CD8-positive, alpha-beta memory T cell (primary cell): Measurements from ENCODE around the gene ARPP19. TPM values are rescaled to one million over a fixed set of nuclear protein-coding genes. Genes with fewer than 3 reads are reported as not detected.

ENCODE experiments used
- CTCF ChIA-PET: fragments of 350-600 bp; sonication (Branson Sonifier 250); formaldehyde crosslinking; loops from one replicate; lab custom pipeline; 2021; ENCODE audit warnings: antibody characterized with exemption; lab: Charles Lee
- POLR2A ChIA-PET: fragments of 350-600 bp; sonication (Branson Sonifier 250); formaldehyde crosslinking; loops from one replicate; lab custom pipeline; 2021; ENCODE audit warnings: antibody characterized with exemption; lab: Charles Lee
- DNase-seq, 5 donors: peaks; one replicate each; pipeline versions ENCODE4 v3.0.0 to v3.0.0-alpha.2; 2020 to 2022; ENCODE audit warnings: mixed read lengths in 1 of 5
- H3K27ac ChIP-seq: one replicate; pipeline ENCODE4 v1.7.0; 2013; ENCODE audit warnings: low read depth, mild to moderate bottlenecking, low read length, moderate library complexity
- H3K27me3 ChIP-seq: 2 replicates; pipeline ENCODE4 v1.7.0; 2013; ENCODE audit warnings: low read length, mild to moderate bottlenecking; ENCODE audit not compliant: insufficient read depth, poor library complexity, severe bottlenecking
- H3K36me3 ChIP-seq: 2 replicates; pipeline ENCODE4 v1.7.0; 2013; ENCODE audit warnings: mild to moderate bottlenecking, low read length, moderate library complexity; ENCODE audit not compliant: insufficient read depth
- H3K4me1 ChIP-seq: 2 replicates; pipeline ENCODE4 v1.7.0; 2013; ENCODE audit warnings: mild to moderate bottlenecking, low read length, moderate library complexity; ENCODE audit not compliant: insufficient read depth
- H3K4me3 ChIP-seq: 2 replicates; pipeline ENCODE4 v1.7.0; 2013; ENCODE audit warnings: mild to moderate bottlenecking, low read length
- H3K9me3 ChIP-seq: 2 replicates; pipeline ENCODE4 v1.7.0; 2013; ENCODE audit warnings: mild to moderate bottlenecking, low read length
- H3K27ac Mint-ChIP-seq, 8 donors: one replicate each; pipeline ENCODE4 v1.8.0; 2020 to 2021; ENCODE audit warnings: mixed read lengths in 8 of 8, mild to moderate bottlenecking in 6 of 8, inconsistent platforms in 3 of 8, moderate library complexity in 3 of 8
- H3K27me3 Mint-ChIP-seq, 2 donors: one replicate each; pipeline ENCODE4 v1.8.0; 2020 to 2021; ENCODE audit warnings: mixed read lengths in 2 of 2, mild to moderate bottlenecking in 1 of 2, moderate library complexity in 1 of 2
- H3K36me3 Mint-ChIP-seq, 3 donors: one replicate each; pipeline ENCODE4 v1.8.0; 2020 to 2021; ENCODE audit warnings: mixed read lengths in 3 of 3, inconsistent platforms in 1 of 3, mild to moderate bottlenecking in 1 of 3
- H3K4me1 Mint-ChIP-seq, 3 donors: one replicate each; pipeline ENCODE4 v1.8.0; 2020 to 2021; ENCODE audit warnings: mixed read lengths in 3 of 3, inconsistent platforms in 1 of 3, mild to moderate bottlenecking in 1 of 3
- H3K4me3 Mint-ChIP-seq, 7 donors: one replicate each; pipeline ENCODE4 v1.8.0; 2020 to 2021; ENCODE audit warnings: mixed read lengths in 7 of 7, mild to moderate bottlenecking in 6 of 7, moderate library complexity in 4 of 7, inconsistent platforms in 2 of 7
- H3K9me3 Mint-ChIP-seq, 5 donors: one replicate each; pipeline ENCODE4 v1.8.0; 2020 to 2022; ENCODE audit warnings: mixed read lengths in 5 of 5, mild to moderate bottlenecking in 3 of 5, moderate library complexity in 2 of 5, inconsistent platforms in 1 of 5
- polyA plus RNA-seq: library from polyadenylated mRNA; unstranded; fragments of 300-500 nt; fragmentation: Illumina TruSeq; gene quantifications from one replicate; pipeline ENCODE4 v1.2.3, GENCODE V29; 2021
- total RNA-seq, 2 experiments: library from RNA; stranded (reverse); gene quantifications; one replicate each; pipeline ENCODE4 v1.2.3, GENCODE V29; 2021

Gene ARPP19
- total and polyA plus RNA-seq, 3 experiments from 2014 or later = 55.3 to 270 (median 226) TPM

DNA sequence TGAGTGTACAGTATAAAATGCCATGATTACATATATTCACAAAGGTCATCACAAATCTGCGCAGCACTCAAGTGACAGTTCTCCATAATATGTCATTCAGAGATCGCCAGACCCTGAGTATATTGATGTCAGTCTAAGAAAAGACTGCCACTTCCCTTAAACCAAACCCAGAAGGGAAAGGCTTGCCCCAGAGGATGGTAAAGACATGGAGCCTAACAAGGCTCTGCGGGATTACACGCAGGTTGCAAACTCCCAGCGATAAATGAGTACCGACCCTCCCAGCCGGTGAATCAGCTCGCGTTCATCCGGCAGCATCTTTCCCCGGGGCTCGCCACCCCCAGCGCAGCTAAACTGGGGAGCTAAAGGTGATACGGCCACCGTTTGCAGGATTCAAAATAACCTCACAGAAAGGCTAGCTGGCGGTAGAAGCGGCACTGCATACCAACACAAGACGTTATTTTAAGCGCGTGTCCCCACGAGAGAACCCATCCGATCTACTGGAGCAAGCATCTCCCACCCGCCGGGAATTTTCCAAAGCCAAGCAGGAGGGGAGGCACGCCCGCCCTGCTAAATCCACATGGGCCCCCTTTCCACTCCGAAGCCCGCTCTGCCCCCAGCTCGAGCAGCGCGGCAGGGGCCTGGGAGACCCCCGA is 40.8 kb downstream of the ARPP19 start:
- peak overlapping the region; percentile 63 for H3K4me3 ChIP-seq
- H3K36me3 Mint-ChIP-seq = peaks cover 0 to 3% (median 0%) of the 10 kb centered on the region in 3 donors
- H3K4me1 Mint-ChIP-seq = peaks cover 32 to 54% (median 50%) of the 10 kb centered on the region in 3 donors
- DNase-seq = peak in 4 of 5 donors; percentile 7 to 61 (median 24)
- H3K9me3 Mint-ChIP-seq = no peaks in the 10 kb centered on the region
- H3K27ac Mint-ChIP-seq = peak overlapping the region; percentile 85 to 98 (median 94)
- no peaks in the 10 kb centered on the region for H3K27me3 Mint-ChIP-seq
- peaks cover 16% of the 10 kb centered on the region for H3K4me1 ChIP-seq
- H3K4me3 Mint-ChIP-seq = peak overlapping the region; percentile 94 to 99 (median 96)
- no peaks in the 10 kb centered on the region for H3K9me3 ChIP-seq
- no peaks in the 10 kb centered on the region for H3K36me3 ChIP-seq
- ChIA-PET POLR2A (interaction anchor here (0.7 to 1.3 kb wide), 6 partner anchors 17 to 348 kb away, joined by 3 to 4 read pairs (median 3); no protein-coding TSS in a partner anchor), CTCF (interaction anchor here (0.6 to 1.5 kb wide), 9 partner anchors 18 to 208 kb away, joined by 3 to 4 read pairs (median 3); partner anchors contain the start of gene ATOSA)
- H3K27me3 ChIP-seq = no peaks in the 10 kb centered on the region
- peak overlapping the region; percentile 45 for H3K27ac ChIP-seq

GRCh38 chr15:52527196-52527910 is 41.5 kb downstream of the ARPP19 start:
- H3K27me3 ChIP-seq = no peaks in the 10 kb centered on the region
- peaks cover 16% of the 10 kb centered on the region for H3K4me1 ChIP-seq
- Mint-ChIP-seq H3K36me3 (peaks cover 0 to 3% (median 0%) of the 10 kb centered on the region in 3 donors), H3K4me3 (peak overlapping the region; percentile 94 to 99 (median 96)), H3K9me3 (no peaks in the 10 kb centered on the region), H3K4me1 (peaks cover 37 to 61% (median 56%) of the 10 kb centered on the region in 3 donors), H3K27ac (peak overlapping the region in 7 of 8 donors; percentile 11 to 98 (median 94)), H3K27me3 (no peaks in the 10 kb centered on the region)
- POLR2A ChIA-PET = interaction anchor here (1.0 to 1.1 kb wide), 3 partner anchors 45 to 196 kb away, joined by 3 read pairs; no protein-coding TSS in a partner anchor
- DNase-seq = no peak
- peak overlapping the region; percentile 63 for H3K4me3 ChIP-seq
- H3K9me3 ChIP-seq = no peaks in the 10 kb centered on the region
- CTCF ChIA-PET = interaction anchor here (0.5 to 1.5 kb wide), 8 partner anchors 36 to 212 kb away, joined by 3 to 4 read pairs (median 3); partner anchors contain the start of gene ATOSA
- no peak overlapping the region for H3K27ac ChIP-seq
- H3K36me3 ChIP-seq = no peaks in the 10 kb centered on the region

DNA sequence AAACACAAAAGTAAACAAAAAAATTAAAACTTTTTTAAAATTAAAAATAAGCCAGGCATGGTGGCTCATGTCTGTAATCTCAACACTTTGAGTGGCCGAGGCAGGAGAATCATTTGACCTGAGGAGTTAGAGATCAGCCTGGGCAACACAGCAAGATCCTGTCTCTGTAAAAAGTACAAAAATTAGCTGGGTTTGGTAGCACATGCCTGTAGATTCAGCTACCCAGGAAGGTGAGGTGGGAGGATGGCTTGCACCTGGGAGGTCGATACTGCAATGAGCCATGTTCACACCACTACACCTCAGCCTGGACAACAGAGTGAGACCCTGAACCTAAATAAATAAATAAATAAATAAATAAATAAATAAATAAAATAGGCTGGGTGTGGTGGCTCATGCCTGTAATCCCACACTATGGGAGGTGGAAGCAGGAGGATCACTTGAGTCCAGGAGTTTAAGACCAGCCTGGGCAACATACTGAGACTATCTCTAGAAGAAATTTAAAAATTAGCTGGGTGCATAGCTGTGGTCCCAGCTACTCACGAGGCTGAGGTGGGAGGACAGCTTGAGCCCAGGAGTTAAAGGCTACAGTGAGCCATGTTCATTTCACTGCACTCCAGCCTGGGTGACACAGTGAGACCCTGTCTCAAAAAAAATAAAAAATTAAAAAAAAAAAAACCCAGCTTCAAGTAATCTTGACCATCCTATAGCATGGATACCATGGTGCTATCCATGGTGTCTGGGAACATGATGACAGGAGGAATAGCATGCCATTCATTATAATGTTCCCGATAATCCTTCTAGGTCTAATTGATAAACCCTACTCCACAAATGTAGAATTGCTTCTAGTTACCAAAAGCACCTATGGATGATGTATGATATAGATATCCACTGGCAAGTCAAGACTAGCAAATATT is 44.4 kb downstream of the ARPP19 start:
- Mint-ChIP-seq H3K4me1 (peaks cover 41 to 76% (median 72%) of the 10 kb centered on the region in 3 donors), H3K9me3 (no peaks in the 10 kb centered on the region), H3K36me3 (peaks cover 0 to 4% (median 1%) of the 10 kb centered on the region in 3 donors), H3K4me3 (peak overlapping the region in 1 of 7 donors; percentile 32), H3K27me3 (no peaks in the 10 kb centered on the region), H3K27ac (peak overlapping the region in 3 of 8 donors; percentile 16 to 42 (median 23))
- POLR2A ChIA-PET = no interaction called here
- no peak for DNase-seq
- no peaks in the 10 kb centered on the region for H3K9me3 ChIP-seq
- H3K27ac ChIP-seq = no peak overlapping the region
- no peaks in the 10 kb centered on the region for H3K27me3 ChIP-seq
- H3K36me3 ChIP-seq = no peaks in the 10 kb centered on the region
- no peak overlapping the region for H3K4me3 ChIP-seq
- CTCF ChIA-PET = interaction anchor here (1.4 kb wide), 1 partner anchor 44 kb away, joined by 3 read pairs; no protein-coding TSS in a partner anchor
- peaks cover 11% of the 10 kb centered on the region for H3K4me1 ChIP-seq

DNA sequence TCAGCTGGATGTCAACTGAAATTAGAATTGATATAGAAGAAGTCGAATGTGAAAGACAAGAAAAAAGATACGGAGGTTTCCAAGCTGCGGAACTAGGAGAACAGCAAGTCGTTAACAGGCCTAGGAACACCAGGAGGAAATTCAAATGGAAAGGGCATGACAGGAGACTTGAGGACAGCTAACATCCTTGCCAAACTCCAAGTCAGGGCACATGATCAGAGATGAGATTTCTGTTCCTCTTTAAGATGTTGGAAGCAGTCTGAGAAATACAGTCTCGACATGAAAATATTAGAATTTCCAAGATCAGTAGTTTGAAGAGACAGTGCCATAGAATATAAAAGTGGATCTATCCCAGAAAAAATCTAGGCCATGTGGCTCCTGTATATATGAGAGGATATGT is 45.2 kb downstream of the ARPP19 start:
- no peaks in the 10 kb centered on the region for H3K9me3 Mint-ChIP-seq
- H3K4me1 Mint-ChIP-seq = peaks cover 46 to 82% (median 75%) of the 10 kb centered on the region in 3 donors
- no peak for DNase-seq

GRCh38 chr15:52523192-52523591 is 45.6 kb downstream of the ARPP19 start:
- peaks cover 48 to 86% (median 80%) of the 10 kb centered on the region in 3 donors for H3K4me1 Mint-ChIP-seq
- Histone ChIP-seq H3K36me3 (no peaks in the 10 kb centered on the region), H3K4me3 (no peak overlapping the region), H3K27ac (no peak overlapping the region), H3K9me3 (no peaks in the 10 kb centered on the region), H3K27me3 (no peaks in the 10 kb centered on the region), H3K4me1 (peaks cover 8% of the 10 kb centered on the region)
- no peaks in the 10 kb centered on the region for H3K27me3 Mint-ChIP-seq
- no peak for DNase-seq
- H3K9me3 Mint-ChIP-seq = no peaks in the 10 kb centered on the region
- peak overlapping the region in 6 of 8 donors; percentile 7 to 70 (median 28) for H3K27ac Mint-ChIP-seq
- POLR2A ChIA-PET = no interaction called here
- no peak overlapping the region for H3K4me3 Mint-ChIP-seq
- peaks cover 0 to 4% (median 3%) of the 10 kb centered on the region in 3 donors for H3K36me3 Mint-ChIP-seq
- CTCF ChIA-PET = interaction anchor here (0.6 to 1.4 kb wide), 2 partner anchors 43 to 79 kb away, joined by 3 read pairs; no protein-coding TSS in a partner anchor

More for the DNA sequence above, 45.2 kb downstream of the ARPP19 start:
- H3K27me3 ChIP-seq = no peaks in the 10 kb centered on the region
- H3K27ac Mint-ChIP-seq = peak overlapping the region in 5 of 8 donors; percentile 7 to 58 (median 23)
- no peaks in the 10 kb centered on the region for H3K36me3 ChIP-seq
- CTCF ChIA-PET = interaction anchor here (1.4 kb wide), 1 partner anchor 43 kb away, joined by 3 read pairs; no protein-coding TSS in a partner anchor
- no peaks in the 10 kb centered on the region for H3K9me3 ChIP-seq
- no peak overlapping the region for H3K4me3 Mint-ChIP-seq
- H3K4me3 ChIP-seq = no peak overlapping the region
- H3K27ac ChIP-seq = no peak overlapping the region
- POLR2A ChIA-PET = no interaction called here
- peaks cover 0 to 4% (median 3%) of the 10 kb centered on the region in 3 donors for H3K36me3 Mint-ChIP-seq
- no peaks in the 10 kb centered on the region for H3K27me3 Mint-ChIP-seq
- peaks cover 8% of the 10 kb centered on the region for H3K4me1 ChIP-seq

GRCh38 chr15:52521682-52522081 is 47.1 kb downstream of the ARPP19 start:
- peaks cover 0 to 3% (median 1%) of the 10 kb centered on the region in 3 donors for H3K36me3 Mint-ChIP-seq
- H3K9me3 ChIP-seq = no peaks in the 10 kb centered on the region
- H3K27me3 ChIP-seq = no peaks in the 10 kb centered on the region
- peak overlapping the region in 3 of 8 donors; percentile 7 to 28 (median 24) for H3K27ac Mint-ChIP-seq
- peaks cover 35 to 78% (median 70%) of the 10 kb centered on the region in 3 donors for H3K4me1 Mint-ChIP-seq
- H3K9me3 Mint-ChIP-seq = no peaks in the 10 kb centered on the region
- no peak overlapping the region for H3K27ac ChIP-seq
- no peaks in the 10 kb centered on the region for H3K4me1 ChIP-seq
- ChIA-PET CTCF (no interaction called here), POLR2A (no interaction called here)
- no peak overlapping the region for H3K4me3 ChIP-seq
- no peaks in the 10 kb centered on the region for H3K36me3 ChIP-seq
- no peaks in the 10 kb centered on the region for H3K27me3 Mint-ChIP-seq
- no peak overlapping the region for H3K4me3 Mint-ChIP-seq
- no peak for DNase-seq

- ChIA-PET CTCF (no interaction called here), POLR2A (no interaction called here)
- H3K4me3 Mint-ChIP-seq = no peak overlapping the region
- H3K27ac Mint-ChIP-seq = no peak overlapping the region
- Histone ChIP-seq H3K27ac (no peak overlapping the region), H3K4me3 (no peak overlapping the region), H3K4me1 (no peaks in the 10 kb centered on the region), H3K9me3 (no peaks in the 10 kb centered on the region), H3K27me3 (no peaks in the 10 kb centered on the region), H3K36me3 (no peaks in the 10 kb centered on the region)
- peaks cover 32 to 75% (median 61%) of the 10 kb centered on the region in 3 donors for H3K4me1 Mint-ChIP-seq
- H3K9me3 Mint-ChIP-seq = no peaks in the 10 kb centered on the region
- peaks cover 0 to 3% (median 1%) of the 10 kb centered on the region in 3 donors for H3K36me3 Mint-ChIP-seq
- H3K27me3 Mint-ChIP-seq = no peaks in the 10 kb centered on the region
- no peak for DNase-seq
These were observed 48.4 kb downstream of the ARPP19 start for GRCh38 chr15:52520421-52520820.
